Measurements from ENCODE around the gene HTT. TPM values are rescaled to one million over a fixed set of nuclear protein-coding genes. Genes with fewer than 3 reads are reported as not detected.
A peak's percentile ranks its signal among the peaks of the same experiment; 100 is the strongest.

HTT gene
- total RNA-seq, 3 donors from 2014 or later (not counting 1 experiment from before 2014, with no cell fraction given) = 132 to 175 (median 165) TPM

- no peaks in the 10 kb centered on the region for H3K9me3 Mint-ChIP-seq
- Histone ChIP-seq H3K4me3 (ENCODE audit: low read length) (no peak overlapping the region), H3K27me3 (ENCODE audit: control insufficient read depth, insufficient read depth, low read length) (no peaks in the 10 kb centered on the region), H3K4me1 (ENCODE audit: control insufficient read depth, insufficient read depth, low read length) (peaks cover 28% of the 10 kb centered on the region), H3K9me3 (ENCODE audit: control insufficient read depth, insufficient read depth, low read length) (no peaks in the 10 kb centered on the region), H3K27ac (ENCODE audit: low read length) (no peak overlapping the region), H3K36me3 (ENCODE audit: control insufficient read depth, insufficient read depth, low read length) (peaks cover 62% of the 10 kb centered on the region)
- peaks cover 58 to 59% of the 10 kb centered on the region in 2 donors for H3K4me1 Mint-ChIP-seq
- no peak for DNase-seq
- H3K36me3 Mint-ChIP-seq = peaks cover 29% of the 10 kb centered on the region
- ATAC-seq = no peak
- H3K27ac Mint-ChIP-seq = no peak overlapping the region
- intact Hi-C loops (cut with micrococcal nuclease) = no loop called here
- H3K27me3 Mint-ChIP-seq (ENCODE audit: low read depth in 2 of 2) = no peaks in the 10 kb centered on the region
- no peak overlapping the region for H3K4me3 Mint-ChIP-seq
- TF ChIP-seq CTCF (IDR thresholded peaks at IDR 0.05) = no peak
Observed at GRCh38 chr4:3177426-3177825, 102.9 kb downstream of the HTT start.

GRCh38 chr4:3177905-3178304 is 103.4 kb downstream of the HTT start:
- no peak for TF ChIP-seq CTCF (IDR thresholded peaks at IDR 0.05)
- H3K4me1 Mint-ChIP-seq = peaks cover 57 to 62% of the 10 kb centered on the region in 2 donors
- H3K4me3 Mint-ChIP-seq = no peak overlapping the region
- ATAC-seq (no peak), DNase-seq (no peak)
- H3K36me3 ChIP-seq (ENCODE audit: control insufficient read depth, insufficient read depth, low read length) = peaks cover 62% of the 10 kb centered on the region
- intact Hi-C loops (cut with micrococcal nuclease) = no loop called here
- peaks cover 29% of the 10 kb centered on the region for H3K36me3 Mint-ChIP-seq
- no peaks in the 10 kb centered on the region for H3K27me3 ChIP-seq (ENCODE audit: control insufficient read depth, insufficient read depth, low read length)
- no peak overlapping the region for H3K4me3 ChIP-seq (ENCODE audit: low read length)
- no peaks in the 10 kb centered on the region for H3K9me3 Mint-ChIP-seq
- H3K27ac ChIP-seq (ENCODE audit: low read length) = no peak overlapping the region
- WGBS (ENCODE audit: insufficient coverage) = 97% methylated on average over 7 of the region's 7 CpGs
- H3K27me3 Mint-ChIP-seq (ENCODE audit: low read depth in 2 of 2) = no peaks in the 10 kb centered on the region
- H3K9me3 ChIP-seq (ENCODE audit: control insufficient read depth, insufficient read depth, low read length) = no peaks in the 10 kb centered on the region
- peaks cover 28% of the 10 kb centered on the region for H3K4me1 ChIP-seq (ENCODE audit: control insufficient read depth, insufficient read depth, low read length)
- H3K27ac Mint-ChIP-seq = no peak overlapping the region

- no peaks in the 10 kb centered on the region for H3K9me3 Mint-ChIP-seq
- Histone ChIP-seq H3K27me3 (ENCODE audit: control insufficient read depth, insufficient read depth, low read length) (no peaks in the 10 kb centered on the region), H3K36me3 (ENCODE audit: control insufficient read depth, insufficient read depth, low read length) (peaks cover 59% of the 10 kb centered on the region), H3K4me3 (ENCODE audit: low read length) (no peak overlapping the region), H3K4me1 (ENCODE audit: control insufficient read depth, insufficient read depth, low read length) (peaks cover 28% of the 10 kb centered on the region), H3K27ac (ENCODE audit: low read length) (no peak overlapping the region), H3K9me3 (ENCODE audit: control insufficient read depth, insufficient read depth, low read length) (no peaks in the 10 kb centered on the region)
- H3K36me3 Mint-ChIP-seq = peaks cover 30% of the 10 kb centered on the region
- H3K27me3 Mint-ChIP-seq (ENCODE audit: low read depth in 2 of 2) = no peaks in the 10 kb centered on the region
- DNase-seq = no peak
- H3K4me1 Mint-ChIP-seq = peaks cover 54 to 58% of the 10 kb centered on the region in 2 donors
- intact Hi-C loops (cut with micrococcal nuclease) = no loop called here
- no peak overlapping the region for H3K4me3 Mint-ChIP-seq
- WGBS (ENCODE audit: insufficient coverage) = 96% methylated on average over 8 of the region's 9 CpGs
- peak overlapping the region; percentile 39 to 71 for H3K27ac Mint-ChIP-seq
- no peak for TF ChIP-seq CTCF (IDR thresholded peaks at IDR 0.05)
- no peak for ATAC-seq
Observed at GRCh38 chr4:3178351-3178750, 103.9 kb downstream of the HTT start.

- no peaks in the 10 kb centered on the region for H3K9me3 Mint-ChIP-seq
- WGBS (ENCODE audit: insufficient coverage) = 97% methylated on average over 12 of the region's 12 CpGs
- peak overlapping the region; percentile 2 for H3K4me3 Mint-ChIP-seq
- Histone ChIP-seq H3K4me1 (ENCODE audit: control insufficient read depth, insufficient read depth, low read length) (peaks cover 28% of the 10 kb centered on the region), H3K36me3 (ENCODE audit: control insufficient read depth, insufficient read depth, low read length) (peaks cover 65% of the 10 kb centered on the region), H3K27me3 (ENCODE audit: control insufficient read depth, insufficient read depth, low read length) (no peaks in the 10 kb centered on the region), H3K9me3 (ENCODE audit: control insufficient read depth, insufficient read depth, low read length) (no peaks in the 10 kb centered on the region), H3K27ac (ENCODE audit: low read length) (no peak overlapping the region), H3K4me3 (ENCODE audit: low read length) (no peak overlapping the region)
- peaks cover 38% of the 10 kb centered on the region for H3K36me3 Mint-ChIP-seq
- H3K27ac Mint-ChIP-seq = peak overlapping the region; percentile 39 to 71
- intact Hi-C loops (cut with micrococcal nuclease) = no loop called here
- no peak for DNase-seq
- TF ChIP-seq CTCF (IDR thresholded peaks at IDR 0.05) = no peak
- H3K4me1 Mint-ChIP-seq = peaks cover 59 to 61% of the 10 kb centered on the region in 2 donors
- no peaks in the 10 kb centered on the region for H3K27me3 Mint-ChIP-seq (ENCODE audit: low read depth in 2 of 2)
- ATAC-seq = peak in 1 of 3 donors; percentile 11
Observed at GRCh38 chr4:3179126-3179706, 104.7 kb downstream of the HTT start.
